ENCODE results near the gene TMEM54. TPM values are rescaled to one million over a fixed set of nuclear protein-coding genes. Genes with fewer than 3 reads are reported as not detected.

The TMEM54 gene
- total and polyA plus RNA-seq, 10 of the 15 experiments (the other 5 are each of a cell fraction or from before 2014, with no cell fraction given), result 0.07 to 0.94 (median 0.56) TPM; not detected in 1

GRCh38 chr1:32900371-32900955, 726 bp downstream of the TMEM54 start:
- ChIA-PET CTCF (interaction anchor here (1.6 kb wide), 1 partner anchor 195 kb away, joined by 4 read pairs; no protein-coding TSS in a partner anchor), RAD21 (ENCODE audit: unreplicated experiment) (no interaction called here), SMC1A (ENCODE audit: uncharacterized antibody, unreplicated experiment) (no interaction called here), POLR2A (no interaction called here)
- WGBS (ENCODE audit: insufficient coverage, insufficient replicate concordance, low lambda C conversion rate, missing lambda C conversion rate), result 45% methylated on average over 21 of the region's 22 CpGs
- H3K4me3 ChIP-seq, result no peak overlapping the region
- intact Hi-C loops (cut with micrococcal nuclease; ENCODE audit: unreplicated experiment) (no loop called here), in situ Hi-C loops (cut with MboI) (no loop called here)
- H3K9ac ChIP-seq (ENCODE audit: control insufficient read depth, insufficient read depth, low read length), result no peak overlapping the region
- H3K36me3 ChIP-seq (ENCODE audit: control insufficient read depth in 2 of 2, insufficient read depth in 2 of 2, low read length in 1 of 2), result no peaks in the 10 kb centered on the region
- FAIRE-seq (no peak), ATAC-seq (no peak), DNase-seq (ENCODE audit: low read depth, low spot score) (no peak)
- no peaks in the 10 kb centered on the region for H3K9me3 ChIP-seq (replicated peaks; ENCODE audit: control insufficient read depth, insufficient read depth, low read length)
- no peak overlapping the region for H3K4me2 ChIP-seq (ENCODE audit: control insufficient read depth, insufficient read depth)
- no TSS peak for BruUV-seq (replicated peaks)
- no peaks in the 10 kb centered on the region for H4K20me1 ChIP-seq (ENCODE audit: control insufficient read depth, insufficient read depth)
- no peaks in the 10 kb centered on the region for H3K4me1 ChIP-seq (ENCODE audit: control insufficient read depth, insufficient read depth, low read length)
- H3K79me2 ChIP-seq (ENCODE audit: control insufficient read depth, insufficient read depth, low read length), result no peaks in the 10 kb centered on the region
- no peak overlapping the region for H2AFZ ChIP-seq (ENCODE audit: control insufficient read depth, low read depth, low read length)
- no peak overlapping the region for H3K27ac ChIP-seq (ENCODE audit: control insufficient read depth, insufficient read depth)
- TF ChIP-seq BCL3 (IDR thresholded peaks at IDR 0.05; ENCODE audit: borderline replicate concordance, insufficient read depth, low read depth, low read length, poor library complexity, severe bottlenecking) (no peak), CEBPB (IDR thresholded peaks at IDR 0.05; ENCODE audit: borderline replicate concordance in 1 of 2, low read depth in 2 of 2, low read length in 2 of 2) (no peak), SIX5 (IDR thresholded peaks at IDR 0.05; ENCODE audit: low read depth, low read length, severe bottlenecking) (no peak), JUND (IDR thresholded peaks at IDR 0.05; ENCODE audit: low read depth, low read length) (no peak), LARP7 (IDR thresholded peaks at IDR 0.05) (no peak), TCF3 (IDR thresholded peaks at IDR 0.05; ENCODE audit: borderline replicate concordance, insufficient read depth, low read depth, low read length) (no peak), IRF3 (IDR thresholded peaks at IDR 0.05) (no peak), TCF12 (IDR thresholded peaks at IDR 0.05; ENCODE audit: low read depth, low read length) (no peak), ATF7 (IDR thresholded peaks at IDR 0.05; ENCODE audit: low read depth) (no peak), ZNF687 (IDR thresholded peaks at IDR 0.05) (no peak), ASH2L (IDR thresholded peaks at IDR 0.05; ENCODE audit: borderline replicate concordance, low read depth) (no peak)
- TF ChIP-seq, protein P1, sequence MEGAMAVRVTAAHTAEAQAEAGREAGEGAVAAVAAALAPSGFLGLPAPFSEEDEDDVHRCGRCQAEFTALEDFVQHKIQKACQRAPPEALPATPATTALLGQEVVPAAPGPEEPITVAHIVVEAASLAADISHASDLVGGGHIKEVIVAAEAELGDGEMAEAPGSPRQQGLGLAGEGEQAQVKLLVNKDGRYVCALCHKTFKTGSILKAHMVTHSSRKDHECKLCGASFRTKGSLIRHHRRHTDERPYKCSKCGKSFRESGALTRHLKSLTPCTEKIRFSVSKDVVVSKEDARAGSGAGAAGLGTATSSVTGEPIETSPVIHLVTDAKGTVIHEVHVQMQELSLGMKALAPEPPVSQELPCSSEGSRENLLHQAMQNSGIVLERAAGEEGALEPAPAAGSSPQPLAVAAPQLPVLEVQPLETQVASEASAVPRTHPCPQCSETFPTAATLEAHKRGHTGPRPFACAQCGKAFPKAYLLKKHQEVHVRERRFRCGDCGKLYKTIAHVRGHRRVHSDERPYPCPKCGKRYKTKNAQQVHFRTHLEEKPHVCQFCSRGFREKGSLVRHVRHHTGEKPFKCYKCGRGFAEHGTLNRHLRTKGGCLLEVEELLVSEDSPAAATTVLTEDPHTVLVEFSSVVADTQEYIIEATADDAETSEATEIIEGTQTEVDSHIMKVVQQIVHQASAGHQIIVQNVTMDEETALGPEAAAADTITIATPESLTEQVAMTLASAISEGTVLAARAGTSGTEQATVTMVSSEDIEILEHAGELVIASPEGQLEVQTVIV (IDR thresholded peaks at IDR 0.05; ENCODE audit: borderline replicate concordance, partially characterized antibody), result no peak
- peaks cover 2 to 7% of the 10 kb centered on the region in 2 experiments for H3K27me3 ChIP-seq (replicated peaks in 1 of 2; ENCODE audit: control insufficient read depth in 2 of 2, insufficient read depth in 2 of 2, low read length in 1 of 2)

Measured in GM12878 (cell line).